ENCODE measurements around the gene LRRN2. TPM values are rescaled to one million over a fixed set of nuclear protein-coding genes. Genes with fewer than 3 reads are reported as not detected.

LRRN2 gene
- total RNA-seq, 1 donor: under 0.01 TPM

- TF ChIP-seq CTCF (IDR thresholded peaks at IDR 0.05; ENCODE audit: insufficient read depth, low read depth, low read length): no peak
- H3K4me3 ChIP-seq (ENCODE audit: low read depth, low read length): no peak overlapping the region
- no peak for DNase-seq (ENCODE audit: low read depth)
Observed at GRCh38 chr1:204599596-204599995, 85.9 kb downstream of the LRRN2 start.

- no peak overlapping the region for H3K4me3 ChIP-seq (ENCODE audit: low read depth, low read length)
- no peak for TF ChIP-seq CTCF (IDR thresholded peaks at IDR 0.05; ENCODE audit: insufficient read depth, low read depth, low read length)
- DNase-seq (ENCODE audit: low read depth): no peak
Observed at GRCh38 chr1:204599098-204599497, 86.4 kb downstream of the LRRN2 start.

GRCh38 chr1:204598319-204598969, 87.1 kb downstream of the LRRN2 start:
- TF ChIP-seq CTCF (IDR thresholded peaks at IDR 0.05; ENCODE audit: insufficient read depth, low read depth, low read length): no peak
- DNase-seq (ENCODE audit: low read depth): no peak
- no peak overlapping the region for H3K4me3 ChIP-seq (ENCODE audit: low read depth, low read length)

- H3K4me3 ChIP-seq (ENCODE audit: low read depth, low read length): no peak overlapping the region
- peak; percentile 74 for DNase-seq (ENCODE audit: low read depth)
Observed at GRCh38 chr1:204592246-204592948, 93.1 kb downstream of the LRRN2 start.

GRCh38 chr1:204591473-204592090, 94.0 kb downstream of the LRRN2 start:
- no peak for TF ChIP-seq CTCF (IDR thresholded peaks at IDR 0.05; ENCODE audit: insufficient read depth, low read depth, low read length)
- peak; percentile 14 for DNase-seq (ENCODE audit: low read depth)
- no peak overlapping the region for H3K4me3 ChIP-seq (ENCODE audit: low read depth, low read length)

More at GRCh38 chr1:204592246-204592948, 93.1 kb downstream of the LRRN2 start:
- TF ChIP-seq CTCF (IDR thresholded peaks at IDR 0.05; ENCODE audit: insufficient read depth, low read depth, low read length): no peak

- no peak for DNase-seq (ENCODE audit: low read depth)
- no peak overlapping the region for H3K4me3 ChIP-seq (ENCODE audit: low read depth, low read length)
- TF ChIP-seq CTCF (IDR thresholded peaks at IDR 0.05; ENCODE audit: insufficient read depth, low read depth, low read length): no peak
Observed at GRCh38 chr1:204589409-204590038, 96.0 kb downstream of the LRRN2 start.
